GM12878 (cell line): ENCODE measurements around the gene TMED6. TPM values are rescaled to one million over a fixed set of nuclear protein-coding genes. Genes with fewer than 3 reads are reported as not detected.

Experiments
- ATAC-seq: fragments of 200-7000 bp; cut with Tn5 transposase; 3 replicates; pipeline ENCODE4 v1.9.1; 2020; ENCODE audit warnings: mild to moderate bottlenecking, moderate library complexity
- BruUV-seq: library from RNA; stranded (reverse); fragments of 400-500 nt; replicated peaks from 2 replicates; lab custom pipeline; 2021; lab: Mats Ljungman, UMichigan
- CTCF ChIA-PET: fragments of 300-600 bp; sonication (Branson Sonifier 250); formaldehyde crosslinking; extraction: SDS; loops from one replicate; lab custom pipeline; 2021; ENCODE audit warnings: inconsistent platforms; lab: Yijun Ruan, JAX
- POLR2A ChIA-PET: fragments of 350-600 bp; formaldehyde crosslinking; extraction: SDS; loops from one replicate; lab custom pipeline; 2021; ENCODE audit warnings: inconsistent platforms; lab: Charles Lee
- RAD21 ChIA-PET: fragments of 300-600 bp; sonication (Branson Sonifier 250); formaldehyde crosslinking; loops from one replicate; lab custom pipeline; 2023; ENCODE audit warnings: antibody characterized with exemption; ENCODE audit not compliant: unreplicated experiment; lab: Charles Lee
- SMC1A ChIA-PET: fragments of 300-600 bp; sonication (Branson Sonifier 250); formaldehyde crosslinking; loops from one replicate; lab custom pipeline; 2023; ENCODE audit not compliant: unreplicated experiment, uncharacterized antibody; lab: Charles Lee
- DNase-seq: peaks from one replicate; pipeline ENCODE4 v3.0.0-alpha.2; 2011; ENCODE audit warnings: low read depth, low spot score
- FAIRE-seq: peaks from 3 replicates; lab custom pipeline; 2011; peaks lifted over from hg19 to GRCh38; lab: Jason Lieb, UNC
- H2AFZ ChIP-seq: 2 replicates; pipeline ENCODE4 v1.6.0; 2011; ENCODE audit warnings: low read depth, low read length, control low read depth; ENCODE audit not compliant: control insufficient read depth
- H3K27ac ChIP-seq: 2 replicates; pipeline ENCODE4 v1.5.1; 2011; ENCODE audit warnings: control low read depth; ENCODE audit not compliant: control insufficient read depth, insufficient read depth
- H3K27me3 ChIP-seq, 2 experiments: replicated peaks in 1 of 2; 2 replicates each; pipeline versions ENCODE4 v1.6.0 to v1.6.1; 2011; ENCODE audit warnings: low read length in 1 of 2; ENCODE audit not compliant: control insufficient read depth in 2 of 2, insufficient read depth in 2 of 2
- H3K36me3 ChIP-seq, 2 experiments: 2 replicates each; pipeline ENCODE4 v1.5.1; 2011; ENCODE audit warnings: low read length in 1 of 2; ENCODE audit not compliant: control insufficient read depth in 2 of 2, insufficient read depth in 2 of 2
- H3K4me1 ChIP-seq: 2 replicates; pipeline ENCODE4 v1.6.1; 2011; ENCODE audit warnings: mild to moderate bottlenecking, low read length, moderate library complexity, mixed read lengths; ENCODE audit not compliant: control insufficient read depth, insufficient read depth
- H3K4me2 ChIP-seq: 2 replicates; pipeline ENCODE4 v1.6.0; 2011; ENCODE audit warnings: control low read depth; ENCODE audit not compliant: control insufficient read depth, insufficient read depth
- H3K4me3 ChIP-seq: fragments of 200-600 bp; sonication (generic); 2 replicates; pipeline ENCODE4 v1.5.1; 2016
- H3K79me2 ChIP-seq: 2 replicates; pipeline ENCODE4 v1.6.0; 2011; ENCODE audit warnings: low read length; ENCODE audit not compliant: control insufficient read depth, insufficient read depth
- H3K9ac ChIP-seq: 2 replicates; pipeline ENCODE4 v1.8.0; 2011; ENCODE audit warnings: low read length, control low read depth, mixed read lengths; ENCODE audit not compliant: control insufficient read depth, insufficient read depth
- H3K9me3 ChIP-seq: replicated peaks from 3 replicates; pipeline ENCODE4 v1.5.1; 2011; ENCODE audit warnings: mild to moderate bottlenecking, low read length; ENCODE audit not compliant: control insufficient read depth, insufficient read depth
- H4K20me1 ChIP-seq: 2 replicates; pipeline ENCODE4 v1.6.0; 2011; ENCODE audit not compliant: control insufficient read depth, insufficient read depth
- FOXM1 ChIP-seq: IDR thresholded peaks from 2 replicates; pipeline ENCODE4 v1.6.1; 2012; ENCODE audit warnings: low read depth, mild to moderate bottlenecking, inconsistent platforms, low read length, moderate library complexity
- HSF1 ChIP-seq: fragments of 150-350 bp; IDR thresholded peaks from 2 replicates; pipeline ENCODE4 v1.6.1; 2014; ENCODE audit warnings: mild to moderate bottlenecking, low read depth, low read length
- IKZF1 ChIP-seq: fragments of 450-650 bp; conservative IDR thresholded peaks from 2 replicates; pipeline ENCODE4 v1.6.1; 2017; ENCODE audit warnings: antibody characterized with exemption, mild to moderate bottlenecking
- NFXL1 ChIP-seq: fragments of 450-650 bp; IDR thresholded peaks from 2 replicates; pipeline ENCODE4 v1.6.1; 2017; ENCODE audit warnings: antibody characterized with exemption, mild to moderate bottlenecking, borderline replicate concordance
- NR2C1 ChIP-seq: fragments of 450-650 bp; IDR thresholded peaks from 2 replicates; pipeline ENCODE4 v1.6.1; 2017; ENCODE audit warnings: antibody characterized with exemption, mild to moderate bottlenecking, moderate library complexity
- POLR2AphosphoS2 ChIP-seq: IDR thresholded peaks from 2 replicates; pipeline ENCODE4 v1.6.1; 2011; ENCODE audit warnings: low read depth, mild to moderate bottlenecking, low read length, improper control_type of control experiment, moderate library complexity
- POU2F2 ChIP-seq: IDR thresholded peaks from 3 replicates; pipeline ENCODE4 v1.6.1; 2011; ENCODE audit warnings: low read depth, mild to moderate bottlenecking, low read length, borderline replicate concordance
- RB1 ChIP-seq: fragments of 450-650 bp; formaldehyde crosslinking; IDR thresholded peaks from 2 replicates; pipeline ENCODE4 v1.6.1; 2017; ENCODE audit warnings: mild to moderate bottlenecking, borderline replicate concordance
- SIX5 ChIP-seq: IDR thresholded peaks from 2 replicates; pipeline ENCODE4 v1.6.1; 2011; ENCODE audit warnings: mild to moderate bottlenecking, low read depth, low read length, moderate library complexity; ENCODE audit not compliant: severe bottlenecking
- SMAD1 ChIP-seq: fragments of 450-650 bp; IDR thresholded peaks from 2 replicates; pipeline ENCODE4 v1.6.1; 2018; ENCODE audit warnings: mild to moderate bottlenecking, low read depth; ENCODE audit not compliant: partially characterized antibody
- SMAD5 ChIP-seq: IDR thresholded peaks from 2 replicates; pipeline ENCODE4 v1.6.1; 2016; ENCODE audit warnings: antibody characterized with exemption, low read depth
- STAT3 ChIP-seq: IDR thresholded peaks from 2 replicates; pipeline ENCODE4 v1.6.1; 2011; ENCODE audit warnings: low read depth, low read length, improper control_type of control experiment
- TCF7 ChIP-seq: IDR thresholded peaks from 2 replicates; pipeline ENCODE4 v1.6.1; 2014; ENCODE audit warnings: antibody characterized with exemption, borderline replicate concordance
- YBX1 ChIP-seq: fragments of 450-650 bp; IDR thresholded peaks from 2 replicates; pipeline ENCODE4 v1.6.1; 2016; ENCODE audit warnings: antibody characterized with exemption
- ZNF207 ChIP-seq: fragments of 450-650 bp; IDR thresholded peaks from 2 replicates; pipeline ENCODE4 v1.6.1; 2014; ENCODE audit warnings: antibody characterized with exemption, mild to moderate bottlenecking, borderline replicate concordance
- ZNF24 ChIP-seq: fragments of 450-650 bp; IDR thresholded peaks from 2 replicates; pipeline ENCODE4 v1.6.1; 2017; ENCODE audit warnings: antibody characterized with exemption, mild to moderate bottlenecking
- WGBS: methylation state at CpG from one replicate; pipeline ENCODE4 v1.1.6; 2016; ENCODE audit warnings: low lambda C conversion rate; ENCODE audit not compliant: insufficient replicate concordance, insufficient coverage; ENCODE audit errors: missing lambda C conversion rate; 5-methylcytosine and 5-hydroxymethylcytosine counted together
- in situ Hi-C: fragments of 300-500 bp; cut with MboI; formaldehyde crosslinking; loops from 9 replicates; pipeline ENCODE4 v1.14.3; 2018; ENCODE audit warnings: mixed read lengths
- intact Hi-C: fragments of 100-400 bp; cut with micrococcal nuclease; formaldehyde crosslinking; loops from one replicate; pipeline ENCODE4 v1.14.2; 2022; ENCODE audit not compliant: unreplicated experiment
- polyA plus RNA-seq, 11 experiments: library from polyadenylated mRNA; depleted of rRNA in 4 of 11; unstranded in 6 of 11; stranded (reverse) in 5 of 11; fragments of >200 nt; fragmentation: Nextera tagmentation in 4 of 11; fragmentation: Illumina TruSeq in 1 of 11; extraction: Ambion mirVana in 4 of 11; extraction: Trizol in 1 of 11; gene quantifications; 1 replicate in 1 of 11; 2 replicates in 10 of 11; pipeline versions ENCODE4 v1.2.1 to v1.2.3, GENCODE V29; 2011 to 2016; ENCODE audit warnings: inconsistent platforms in 2 of 11, missing spikeins in 2 of 11, low read depth in 1 of 11
- total RNA-seq, 4 experiments: library from RNA; depleted of rRNA in 3 of 4; stranded (reverse); fragments of >200 nt in 3 of 4; fragmentation: Illumina TruSeq in 1 of 4; extraction: Trizol in 1 of 4; gene quantifications; 2 replicates each; pipeline versions ENCODE4 v1.2.1 to v1.2.3, GENCODE V29; 2013 to 2021

Gene TMED6
- total and polyA plus RNA-seq, 10 of the 15 experiments (the other 5 are each of a cell fraction or from before 2014, with no cell fraction given), result 0.27 to 1.7 (median 0.78) TPM

GRCh38 chr16:69301861-69302260 lies 49.7 kb downstream of the TMED6 start:
- DNase-seq (no peak), ATAC-seq (no peak), FAIRE-seq (no peak)
- intact Hi-C loops (no loop called here), in situ Hi-C loops (no loop called here)
- Histone ChIP-seq H3K4me2 (no peak overlapping the region), H3K36me3 (peaks cover 0 to 10% of the 10 kb centered on the region in 2 experiments; a peak in 3 of 4 replicates), H2AFZ (no peak overlapping the region), H3K9ac (no peak overlapping the region), H3K4me1 (no peaks in the 10 kb centered on the region), H3K27ac (no peak overlapping the region), H3K79me2 (no peaks in the 10 kb centered on the region), H3K9me3 (no peaks in the 10 kb centered on the region), H3K4me3 (no peak overlapping the region), H3K27me3 (no peaks in the 10 kb centered on the region), H4K20me1 (no peaks in the 10 kb centered on the region)
- TF ChIP-seq TCF7 (no peak), POU2F2 (no peak), IKZF1 (no peak), ZNF24 (no peak), YBX1 (no peak), SIX5 (no peak), POLR2AphosphoS2 (no peak), HSF1 (no peak), ZNF207 (no peak), SMAD1 (no peak), SMAD5 (no peak), STAT3 (no peak), NFXL1 (no peak), FOXM1 (no peak), NR2C1 (no peak), RB1 (no peak)
- SMC1A ChIA-PET, result interaction anchor here (1.2 kb wide), 1 partner anchor 14 kb away, joined by 4 read pairs; no protein-coding TSS in a partner anchor
- POLR2A ChIA-PET, result no interaction called here
- CTCF ChIA-PET, result interaction anchor here (1.3 to 1.5 kb wide), 2 partner anchors 14 to 16 kb away, joined by 5 read pairs; no protein-coding TSS in a partner anchor
- 98% methylated on average over 4 of the region's 4 CpGs for WGBS
- RAD21 ChIA-PET, result no interaction called here
- BruUV-seq, result no TSS peak
